ENCODE measurements around the gene WARS2. TPM values are rescaled to one million over a fixed set of nuclear protein-coding genes. Genes with fewer than 3 reads are reported as not detected.

Gene WARS2
- total and polyA plus RNA-seq, 2 of the 8 experiments (the other 6 are each of a cell fraction or from before 2014, with no cell fraction given) = 4.3 to 12.9 TPM

DNA sequence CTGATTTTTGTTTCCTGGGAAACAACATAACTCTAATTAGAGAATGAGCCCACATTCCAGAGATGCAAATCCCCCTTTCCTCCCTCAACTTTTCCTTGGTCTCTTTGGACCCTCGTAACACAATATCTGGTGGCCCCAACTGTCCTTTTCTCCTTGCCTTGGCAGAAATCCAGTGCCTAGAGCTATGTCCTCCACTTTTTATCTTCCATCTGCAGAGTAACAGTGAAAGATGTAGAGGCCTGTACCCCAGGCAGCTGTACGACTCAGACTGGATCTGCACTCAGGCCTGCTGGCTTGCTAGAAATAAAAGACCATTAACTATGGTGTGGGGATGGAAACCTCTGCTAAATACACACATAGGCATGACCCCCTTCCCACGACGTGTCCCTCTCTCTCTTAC, 72.0 kb downstream of the WARS2 start (continued):
- TF ChIP-seq, protein P1, sequence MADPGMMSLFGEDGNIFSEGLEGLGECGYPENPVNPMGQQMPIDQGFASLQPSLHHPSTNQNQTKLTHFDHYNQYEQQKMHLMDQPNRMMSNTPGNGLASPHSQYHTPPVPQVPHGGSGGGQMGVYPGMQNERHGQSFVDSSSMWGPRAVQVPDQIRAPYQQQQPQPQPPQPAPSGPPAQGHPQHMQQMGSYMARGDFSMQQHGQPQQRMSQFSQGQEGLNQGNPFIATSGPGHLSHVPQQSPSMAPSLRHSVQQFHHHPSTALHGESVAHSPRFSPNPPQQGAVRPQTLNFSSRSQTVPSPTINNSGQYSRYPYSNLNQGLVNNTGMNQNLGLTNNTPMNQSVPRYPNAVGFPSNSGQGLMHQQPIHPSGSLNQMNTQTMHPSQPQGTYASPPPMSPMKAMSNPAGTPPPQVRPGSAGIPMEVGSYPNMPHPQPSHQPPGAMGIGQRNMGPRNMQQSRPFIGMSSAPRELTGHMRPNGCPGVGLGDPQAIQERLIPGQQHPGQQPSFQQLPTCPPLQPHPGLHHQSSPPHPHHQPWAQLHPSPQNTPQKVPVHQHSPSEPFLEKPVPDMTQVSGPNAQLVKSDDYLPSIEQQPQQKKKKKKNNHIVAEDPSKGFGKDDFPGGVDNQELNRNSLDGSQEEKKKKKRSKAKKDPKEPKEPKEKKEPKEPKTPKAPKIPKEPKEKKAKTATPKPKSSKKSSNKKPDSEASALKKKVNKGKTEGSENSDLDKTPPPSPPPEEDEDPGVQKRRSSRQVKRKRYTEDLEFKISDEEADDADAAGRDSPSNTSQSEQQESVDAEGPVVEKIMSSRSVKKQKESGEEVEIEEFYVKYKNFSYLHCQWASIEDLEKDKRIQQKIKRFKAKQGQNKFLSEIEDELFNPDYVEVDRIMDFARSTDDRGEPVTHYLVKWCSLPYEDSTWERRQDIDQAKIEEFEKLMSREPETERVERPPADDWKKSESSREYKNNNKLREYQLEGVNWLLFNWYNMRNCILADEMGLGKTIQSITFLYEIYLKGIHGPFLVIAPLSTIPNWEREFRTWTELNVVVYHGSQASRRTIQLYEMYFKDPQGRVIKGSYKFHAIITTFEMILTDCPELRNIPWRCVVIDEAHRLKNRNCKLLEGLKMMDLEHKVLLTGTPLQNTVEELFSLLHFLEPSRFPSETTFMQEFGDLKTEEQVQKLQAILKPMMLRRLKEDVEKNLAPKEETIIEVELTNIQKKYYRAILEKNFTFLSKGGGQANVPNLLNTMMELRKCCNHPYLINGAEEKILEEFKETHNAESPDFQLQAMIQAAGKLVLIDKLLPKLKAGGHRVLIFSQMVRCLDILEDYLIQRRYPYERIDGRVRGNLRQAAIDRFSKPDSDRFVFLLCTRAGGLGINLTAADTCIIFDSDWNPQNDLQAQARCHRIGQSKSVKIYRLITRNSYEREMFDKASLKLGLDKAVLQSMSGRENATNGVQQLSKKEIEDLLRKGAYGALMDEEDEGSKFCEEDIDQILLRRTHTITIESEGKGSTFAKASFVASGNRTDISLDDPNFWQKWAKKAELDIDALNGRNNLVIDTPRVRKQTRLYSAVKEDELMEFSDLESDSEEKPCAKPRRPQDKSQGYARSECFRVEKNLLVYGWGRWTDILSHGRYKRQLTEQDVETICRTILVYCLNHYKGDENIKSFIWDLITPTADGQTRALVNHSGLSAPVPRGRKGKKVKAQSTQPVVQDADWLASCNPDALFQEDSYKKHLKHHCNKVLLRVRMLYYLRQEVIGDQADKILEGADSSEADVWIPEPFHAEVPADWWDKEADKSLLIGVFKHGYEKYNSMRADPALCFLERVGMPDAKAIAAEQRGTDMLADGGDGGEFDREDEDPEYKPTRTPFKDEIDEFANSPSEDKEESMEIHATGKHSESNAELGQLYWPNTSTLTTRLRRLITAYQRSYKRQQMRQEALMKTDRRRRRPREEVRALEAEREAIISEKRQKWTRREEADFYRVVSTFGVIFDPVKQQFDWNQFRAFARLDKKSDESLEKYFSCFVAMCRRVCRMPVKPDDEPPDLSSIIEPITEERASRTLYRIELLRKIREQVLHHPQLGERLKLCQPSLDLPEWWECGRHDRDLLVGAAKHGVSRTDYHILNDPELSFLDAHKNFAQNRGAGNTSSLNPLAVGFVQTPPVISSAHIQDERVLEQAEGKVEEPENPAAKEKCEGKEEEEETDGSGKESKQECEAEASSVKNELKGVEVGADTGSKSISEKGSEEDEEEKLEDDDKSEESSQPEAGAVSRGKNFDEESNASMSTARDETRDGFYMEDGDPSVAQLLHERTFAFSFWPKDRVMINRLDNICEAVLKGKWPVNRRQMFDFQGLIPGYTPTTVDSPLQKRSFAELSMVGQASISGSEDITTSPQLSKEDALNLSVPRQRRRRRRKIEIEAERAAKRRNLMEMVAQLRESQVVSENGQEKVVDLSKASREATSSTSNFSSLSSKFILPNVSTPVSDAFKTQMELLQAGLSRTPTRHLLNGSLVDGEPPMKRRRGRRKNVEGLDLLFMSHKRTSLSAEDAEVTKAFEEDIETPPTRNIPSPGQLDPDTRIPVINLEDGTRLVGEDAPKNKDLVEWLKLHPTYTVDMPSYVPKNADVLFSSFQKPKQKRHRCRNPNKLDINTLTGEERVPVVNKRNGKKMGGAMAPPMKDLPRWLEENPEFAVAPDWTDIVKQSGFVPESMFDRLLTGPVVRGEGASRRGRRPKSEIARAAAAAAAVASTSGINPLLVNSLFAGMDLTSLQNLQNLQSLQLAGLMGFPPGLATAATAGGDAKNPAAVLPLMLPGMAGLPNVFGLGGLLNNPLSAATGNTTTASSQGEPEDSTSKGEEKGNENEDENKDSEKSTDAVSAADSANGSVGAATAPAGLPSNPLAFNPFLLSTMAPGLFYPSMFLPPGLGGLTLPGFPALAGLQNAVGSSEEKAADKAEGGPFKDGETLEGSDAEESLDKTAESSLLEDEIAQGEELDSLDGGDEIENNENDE (IDR thresholded peaks at IDR 0.05; ENCODE audit: insufficient replicate concordance, low read length) = no peak
- TF ChIP-seq RAD21 (IDR thresholded peaks at IDR 0.05 in 1 of 2, conservative IDR thresholded peaks at IDR 0.05 in 1 of 2; ENCODE audit: low read depth in 2 of 2, low read length in 2 of 2) (no peak), TAF1 (IDR thresholded peaks at IDR 0.05; ENCODE audit: low read depth, low read length) (no peak), BCL11A (IDR thresholded peaks at IDR 0.05; ENCODE audit: low read depth in 2 of 2, low read length in 2 of 2) (no peak), SP1 (IDR thresholded peaks at IDR 0.05; ENCODE audit: low read depth, low read length) (no peak), PHF8 (conservative IDR thresholded peaks at IDR 0.05; ENCODE audit: low read depth, low read length) (no peak), SP4 (IDR thresholded peaks at IDR 0.05; ENCODE audit: low read length) (no peak)
- TF ChIP-seq, protein P2, sequence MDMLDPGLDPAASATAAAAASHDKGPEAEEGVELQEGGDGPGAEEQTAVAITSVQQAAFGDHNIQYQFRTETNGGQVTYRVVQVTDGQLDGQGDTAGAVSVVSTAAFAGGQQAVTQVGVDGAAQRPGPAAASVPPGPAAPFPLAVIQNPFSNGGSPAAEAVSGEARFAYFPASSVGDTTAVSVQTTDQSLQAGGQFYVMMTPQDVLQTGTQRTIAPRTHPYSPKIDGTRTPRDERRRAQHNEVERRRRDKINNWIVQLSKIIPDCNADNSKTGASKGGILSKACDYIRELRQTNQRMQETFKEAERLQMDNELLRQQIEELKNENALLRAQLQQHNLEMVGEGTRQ (IDR thresholded peaks at IDR 0.05; ENCODE audit: low read length) = no peak

All from H1 (cell line).